Pulmonary artery endothelial cell (primary cell): ENCODE data around the gene CIB1. TPM values are rescaled to one million over a fixed set of nuclear protein-coding genes. Genes with fewer than 3 reads are reported as not detected.
"Not testable (repeated sequence)": the region's sequence is repeated elsewhere in the genome, so short reads cannot be mapped to it uniquely, and the experiment has no call there.

Source experiments
- DNase-seq: peaks from one replicate; pipeline ENCODE4 v3.0.0-alpha.2; 2011; ENCODE audit warnings: low read depth, low spot score
- total RNA-seq: library from RNA; depleted of rRNA; stranded (reverse); fragments of >200 nt; gene quantifications from 2 replicates; pipeline ENCODE4 v1.2.3, GENCODE V29; 2014

CIB1 gene
- 33.4 and 44.6 TPM in 2 replicates for total RNA-seq

- peak; percentile 86 for DNase-seq
Measured at GRCh38 chr15:90233387-90234095, at the start of gene CIB1. Gene CIB1, minus strand, starts transcription at chr15:90233941. Its CDS starts 56 bp downstream, at chr15:90233885.

GRCh38 chr15:90281637-90282036 is 47.9 kb upstream of the CIB1 start:
- DNase-seq = not testable (repeated sequence)

- DNase-seq = not testable (repeated sequence)
Measured at GRCh38 chr15:90280743-90281142, 47.0 kb upstream of the CIB1 start.

GRCh38 chr15:90278467-90278866 is 44.7 kb upstream of the CIB1 start:
- not testable (repeated sequence) for DNase-seq

GRCh38 chr15:90271459-90272166 is 37.9 kb upstream of the CIB1 start:
- DNase-seq = no peak

- DNase-seq = no peak
Measured at GRCh38 chr15:90270502-90271150, 36.9 kb upstream of the CIB1 start.

GRCh38 chr15:90268415-90268814 is 34.7 kb upstream of the CIB1 start:
- DNase-seq = no peak

- DNase-seq = no peak
Measured at GRCh38 chr15:90266485-90266884, 32.7 kb upstream of the CIB1 start.

GRCh38 chr15:90266061-90266431 is 32.3 kb upstream of the CIB1 start:
- no peak for DNase-seq

GRCh38 chr15:90265271-90266060 is 31.7 kb upstream of the CIB1 start, which contains the start of gene NGRN:
Gene NGRN, plus strand, starts transcription at chr15:90265672. Its CDS starts 41 bp downstream, at chr15:90265713.
- peak; percentile 79 for DNase-seq

GRCh38 chr15:90264671-90265070 is 30.9 kb upstream of the CIB1 start:
- no peak for DNase-seq

GRCh38 chr15:90262426-90262825 is 28.7 kb upstream of the CIB1 start:
- no peak for DNase-seq

- peak; percentile 69 for DNase-seq
Measured at GRCh38 chr15:90261811-90262210, 28.1 kb upstream of the CIB1 start.

GRCh38 chr15:90260731-90261130 is 27.0 kb upstream of the CIB1 start:
- peak; percentile 29 for DNase-seq

GRCh38 chr15:90259524-90259923 is 25.8 kb upstream of the CIB1 start:
- peak; percentile 5 for DNase-seq

GRCh38 chr15:90257776-90258175 is 24.0 kb upstream of the CIB1 start:
- DNase-seq = no peak

GRCh38 chr15:90249203-90249863 is 15.6 kb upstream of the CIB1 start, which contains the start of gene TTLL13:
Gene TTLL13, plus strand, starts transcription at chr15:90249556. Its CDS starts 1,075 bp downstream, at chr15:90250631.
- no peak for DNase-seq

- DNase-seq = no peak
Measured at GRCh38 chr15:90248789-90249202, 15.1 kb upstream of the CIB1 start.

- no peak for DNase-seq
Measured at GRCh38 chr15:90243943-90244639, 10.3 kb upstream of the CIB1 start.
